ENCODE data around the gene WSCD2. TPM values are rescaled to one million over a fixed set of nuclear protein-coding genes. Genes with fewer than 3 reads are reported as not detected.
A peak's percentile ranks its signal among the peaks of the same experiment; 100 is the strongest.

The WSCD2 gene
- polyA plus RNA-seq, 5 donors: 0.25 to 0.85 (median 0.34) TPM

- no peak for DNase-seq
Measured at GRCh38 chr12:108266131-108266530, 137.0 kb downstream of the WSCD2 start.

GRCh38 chr12:108267450-108267849 lies 138.4 kb downstream of the WSCD2 start:
- DNase-seq: no peak

GRCh38 chr12:108268397-108268796 lies 139.3 kb downstream of the WSCD2 start:
- no peak for DNase-seq

- no peak for DNase-seq
Measured at GRCh38 chr12:108269224-108269623, 140.1 kb downstream of the WSCD2 start.

GRCh38 chr12:108270035-108270848 lies 141.2 kb downstream of the WSCD2 start:
- DNase-seq: no peak

- DNase-seq: no peak
Measured at GRCh38 chr12:108270849-108271143, 141.7 kb downstream of the WSCD2 start.

- DNase-seq: no peak
Measured at GRCh38 chr12:108271951-108272872, 143.1 kb downstream of the WSCD2 start.

GRCh38 chr12:108273217-108273616 lies 144.1 kb downstream of the WSCD2 start:
- no peak for DNase-seq

GRCh38 chr12:108277613-108278012 lies 148.5 kb downstream of the WSCD2 start:
- no peak for DNase-seq

- no peak for DNase-seq
Measured at GRCh38 chr12:108282160-108282559, 153.1 kb downstream of the WSCD2 start.

- DNase-seq: no peak
Measured at GRCh38 chr12:108282676-108283075, 153.6 kb downstream of the WSCD2 start.

GRCh38 chr12:108284163-108284562 lies 155.1 kb downstream of the WSCD2 start:
- DNase-seq: no peak

- no peak for DNase-seq
Measured at GRCh38 chr12:108285016-108285415, 155.9 kb downstream of the WSCD2 start.

- DNase-seq: no peak
Measured at GRCh38 chr12:108287227-108287626, 158.1 kb downstream of the WSCD2 start.

- peak; percentile 94 to 96 for DNase-seq
Measured at GRCh38 chr12:108289350-108290161, 160.5 kb downstream of the WSCD2 start.

GRCh38 chr12:108295641-108296040 lies 166.6 kb downstream of the WSCD2 start:
- no peak for DNase-seq

- no peak for DNase-seq
Measured at GRCh38 chr12:108296945-108297344, 167.9 kb downstream of the WSCD2 start.

GRCh38 chr12:108297424-108297823 lies 168.3 kb downstream of the WSCD2 start:
- no peak for DNase-seq

- DNase-seq: no peak
Measured at GRCh38 chr12:108297895-108298760, 169.0 kb downstream of the WSCD2 start.

GRCh38 chr12:108298761-108299275 lies 169.7 kb downstream of the WSCD2 start:
- DNase-seq: no peak

GRCh38 chr12:108299516-108299915 lies 170.4 kb downstream of the WSCD2 start:
- DNase-seq: no peak
